CD4-positive, alpha-beta T cell treated with Interleukin-2 at 100 ng/mL for 4 hours (primary cell): ENCODE measurements around the gene TAF11L4.
A peak's percentile ranks its signal among the peaks of the same experiment; 100 is the strongest.
"Not testable (repeated sequence)": the region's sequence is repeated elsewhere in the genome, so short reads cannot be mapped to it uniquely, and the experiment has no call there.

ENCODE experiments used
- DNase-seq: peaks from one replicate; pipeline ENCODE4 v3.0.0-alpha.2; 2020; ENCODE audit warnings: low spot score

The TAF11L4 gene

DNA sequence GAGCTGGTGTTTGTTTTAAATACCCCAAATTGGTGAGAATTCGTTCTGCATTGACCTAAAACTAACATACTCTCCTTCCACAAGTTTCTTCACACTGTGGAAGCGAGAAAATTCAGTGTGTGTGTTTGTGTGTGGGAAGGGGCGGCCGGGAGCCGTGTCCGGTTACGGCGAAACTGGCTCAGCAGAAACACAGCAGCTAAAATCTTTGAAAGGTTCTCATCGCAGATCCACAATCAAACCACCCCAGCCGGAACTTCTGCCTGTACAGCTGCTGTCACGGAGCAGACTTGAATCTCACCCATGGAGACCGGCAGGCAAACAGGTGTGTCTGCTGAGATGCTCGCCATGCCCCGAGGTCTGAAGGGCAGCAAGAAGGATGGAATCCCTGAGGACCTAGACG, at the start of gene TAF11L4:
Gene TAF11L4, plus strand, starts transcription at position 301 of the 400 bp plus-strand sequence.
- DNase-seq: not testable (repeated sequence)

GRCh38 chr5:17475064-17475463, 46.5 kb upstream of the TAF11L4 start:
- not testable (repeated sequence) for DNase-seq

GRCh38 chr5:17477043-17477442, 44.6 kb upstream of the TAF11L4 start:
- DNase-seq: no peak

DNA sequence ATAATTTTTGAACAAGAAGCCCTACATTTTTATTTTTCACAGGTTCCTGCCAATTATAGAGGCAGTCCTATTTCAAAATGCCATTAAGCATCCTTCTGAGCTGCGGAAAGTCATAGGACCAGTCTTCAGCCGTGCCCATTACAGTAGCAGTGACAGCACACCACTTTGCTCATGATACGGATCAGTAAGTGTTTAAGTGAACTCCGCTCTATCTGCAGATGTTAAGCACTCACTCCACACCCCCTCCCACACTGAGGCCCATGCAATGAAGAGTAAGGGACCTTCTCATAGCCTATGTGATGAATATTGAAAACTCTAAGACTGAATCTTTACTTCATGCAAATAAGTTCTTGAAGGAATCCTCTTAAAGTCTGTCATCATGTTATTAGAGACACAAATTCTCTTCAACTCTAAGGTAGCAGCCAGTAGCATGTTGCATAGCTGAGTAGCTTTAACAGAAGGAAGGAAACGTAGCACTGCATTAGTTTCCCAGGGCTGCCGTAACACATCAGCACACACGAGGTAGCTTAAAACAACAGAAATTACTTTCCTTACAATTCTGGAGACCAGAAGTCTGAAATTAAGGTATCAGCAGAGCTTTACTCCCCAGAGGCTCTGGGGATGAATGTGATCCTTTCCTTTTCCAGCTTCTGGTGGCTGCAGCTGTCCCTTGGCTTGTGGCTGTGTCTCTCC, 43.9 kb upstream of the TAF11L4 start:
- no peak for DNase-seq

- DNase-seq: no peak
Measured at GRCh38 chr5:17481378-17481777, 40.2 kb upstream of the TAF11L4 start.

DNA sequence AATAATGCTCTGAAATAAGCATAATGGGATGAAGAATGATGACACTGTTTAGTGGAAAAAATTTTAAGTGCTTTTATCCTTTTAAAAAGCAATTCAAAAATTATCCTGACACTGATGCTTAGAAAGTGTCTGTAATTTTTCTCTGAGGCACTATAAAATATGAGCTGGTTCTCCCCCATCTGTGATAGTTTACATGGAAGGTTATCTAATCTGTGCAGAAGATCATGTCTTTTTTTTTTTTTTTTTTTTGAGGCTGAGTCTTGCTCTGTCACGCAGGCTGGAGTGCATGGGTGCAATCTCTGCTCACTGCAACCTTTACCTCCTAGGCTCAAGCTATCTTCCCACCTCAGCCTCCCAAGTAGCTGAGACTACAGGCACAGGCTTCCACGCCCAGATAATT, 38.8 kb upstream of the TAF11L4 start:
- no peak for DNase-seq

DNA sequence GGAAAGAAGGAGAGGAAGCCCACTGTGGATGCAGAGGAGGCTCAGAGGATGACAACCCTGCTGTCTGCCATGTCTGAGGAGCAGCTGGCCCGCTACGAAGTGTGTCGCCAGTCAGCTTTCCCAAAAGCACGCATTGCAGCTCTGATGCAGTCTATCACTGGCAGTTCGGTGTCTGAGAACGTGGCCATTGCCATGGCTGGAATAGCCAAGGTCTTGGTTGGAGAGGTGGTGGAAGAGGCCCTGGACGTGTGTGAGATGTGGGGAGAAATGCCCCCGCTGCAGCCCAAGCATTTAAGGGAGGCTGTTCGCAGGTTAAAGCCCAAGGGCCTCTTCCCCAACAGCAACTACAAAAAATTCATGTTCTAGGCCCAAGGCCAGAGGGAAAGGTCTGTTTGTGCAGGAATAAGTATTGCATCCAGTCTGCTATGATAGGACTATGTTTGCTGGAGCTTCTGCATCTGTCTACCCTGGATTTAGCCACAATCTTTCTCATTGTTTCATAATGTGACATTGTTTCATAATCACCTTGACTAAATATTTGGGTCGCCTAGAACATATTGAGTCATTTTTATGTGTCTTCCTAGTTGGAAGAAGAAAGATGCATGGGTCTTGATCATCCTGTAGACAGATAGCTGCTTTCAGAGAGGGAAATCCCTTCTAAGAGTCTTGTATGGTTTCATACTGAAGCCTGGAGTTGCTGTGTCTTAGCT, 35.0 kb upstream of the TAF11L4 start:
- DNase-seq: not testable (repeated sequence)

GRCh38 chr5:17487174-17487512, 34.5 kb upstream of the TAF11L4 start:
- DNase-seq: no peak

DNA sequence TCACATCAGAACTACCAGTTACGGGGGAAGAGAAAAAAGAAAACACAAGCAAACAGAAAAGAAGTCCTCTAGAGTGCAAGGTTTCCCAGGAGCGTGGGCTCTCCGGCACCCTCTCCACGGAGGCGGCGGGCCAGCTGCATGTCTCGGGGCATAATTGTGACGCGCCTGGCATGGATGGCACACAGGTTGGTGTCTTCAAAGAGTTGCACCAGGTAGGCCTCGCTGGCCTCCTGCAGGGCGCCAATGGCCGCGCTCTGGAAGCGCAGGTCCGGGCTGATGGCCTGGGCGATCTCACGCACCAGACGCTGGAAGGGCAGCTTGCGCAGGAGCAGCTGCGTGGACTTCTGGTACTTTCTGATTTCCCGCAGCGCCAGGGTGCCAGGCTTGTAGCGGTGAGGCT, 30.3 kb upstream of the TAF11L4 start:
- DNase-seq: not testable (repeated sequence)

- no peak for DNase-seq
Measured at GRCh38 chr5:17492770-17493169, 28.8 kb upstream of the TAF11L4 start.

GRCh38 chr5:17497446-17497845, 24.2 kb upstream of the TAF11L4 start:
- DNase-seq: no peak

DNA sequence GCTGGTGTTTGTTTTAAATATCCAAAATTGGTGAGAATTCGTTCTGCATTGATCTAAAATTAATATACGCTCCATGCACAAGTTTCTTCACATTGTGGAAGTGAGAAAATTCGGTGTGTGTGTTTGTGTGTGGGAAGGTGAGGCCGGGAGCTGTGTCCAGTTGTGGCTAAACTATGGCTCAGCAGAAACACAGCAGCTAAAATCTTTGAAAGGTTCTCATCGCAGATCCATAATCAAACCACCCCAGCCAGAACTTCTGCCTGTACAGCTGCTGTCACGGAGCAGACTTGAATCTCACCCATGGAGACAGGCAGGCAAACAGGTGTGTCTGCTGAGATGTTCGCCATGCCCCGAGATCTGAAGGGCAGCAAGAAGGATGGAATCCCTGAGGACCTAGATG, 23.7 kb upstream of the TAF11L4 start, which contains the start of gene TAF11L2:
Gene TAF11L2, plus strand, starts transcription at position 301 of the 400 bp plus-strand sequence.
- not testable (repeated sequence) for DNase-seq

DNA sequence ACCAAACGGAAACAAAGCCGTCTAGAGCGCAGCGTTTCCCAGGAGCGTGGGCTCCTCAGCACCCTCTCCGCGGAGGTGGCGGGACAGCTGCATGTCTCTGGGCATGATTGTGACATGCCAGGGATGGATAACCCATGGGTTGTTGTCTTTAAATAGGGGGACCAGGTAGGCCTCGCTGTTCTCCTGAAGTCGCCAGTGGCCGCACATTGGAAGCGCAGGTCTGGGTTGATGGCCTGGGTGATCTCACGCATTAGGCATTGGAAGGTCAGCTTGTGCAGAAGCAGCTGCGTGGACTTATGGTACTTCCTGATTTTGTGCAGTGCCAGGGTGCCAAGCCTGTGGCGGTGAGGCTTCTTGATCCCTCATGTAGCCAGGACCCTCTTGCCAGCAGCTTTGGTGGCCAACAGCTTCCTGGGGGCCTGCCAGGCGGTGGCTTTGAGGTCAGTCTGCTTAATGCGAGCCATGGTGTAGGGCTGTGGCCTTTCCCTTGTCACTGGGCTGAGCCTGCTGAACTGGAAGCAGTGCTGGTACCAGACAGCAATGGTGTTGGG, 9.8 kb upstream of the TAF11L4 start:
- no peak for DNase-seq

DNA sequence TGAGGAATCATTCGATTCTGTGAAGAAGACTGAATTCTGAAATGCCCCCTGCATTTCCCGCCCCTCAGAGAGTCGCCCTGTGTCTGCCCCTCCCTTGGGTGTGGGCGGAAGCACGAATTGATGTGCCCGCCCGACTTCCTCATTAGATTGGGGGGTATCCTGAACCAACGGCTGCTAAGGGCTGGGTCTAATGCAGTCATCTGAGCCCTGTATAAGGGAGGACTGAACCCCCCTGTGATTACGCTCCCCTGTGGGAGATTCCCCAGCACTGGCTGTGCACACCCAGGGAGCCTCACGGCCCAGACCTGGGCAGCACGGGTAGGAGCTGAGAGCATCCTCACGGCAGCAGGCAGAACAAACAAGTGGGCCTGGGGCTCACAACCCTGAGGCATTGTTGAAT, 4.1 kb upstream of the TAF11L4 start:
- DNase-seq: not testable (repeated sequence)

- DNase-seq: not testable (repeated sequence)
Measured at GRCh38 chr5:17518067-17518466, 3.5 kb upstream of the TAF11L4 start, which contains the start of gene TAF11L3. TAF11L3 (plus strand) TSS chr5:17518367.

GRCh38 chr5:17519508-17519907, 2.1 kb upstream of the TAF11L4 start:
- DNase-seq: not testable (repeated sequence)

- not testable (repeated sequence) for DNase-seq
Measured at GRCh38 chr5:17524935-17525334, 3.3 kb downstream of the TAF11L4 start, which contains the start of gene TAF11L5. TAF11L5 (plus strand) TSS chr5:17525235.

DNA sequence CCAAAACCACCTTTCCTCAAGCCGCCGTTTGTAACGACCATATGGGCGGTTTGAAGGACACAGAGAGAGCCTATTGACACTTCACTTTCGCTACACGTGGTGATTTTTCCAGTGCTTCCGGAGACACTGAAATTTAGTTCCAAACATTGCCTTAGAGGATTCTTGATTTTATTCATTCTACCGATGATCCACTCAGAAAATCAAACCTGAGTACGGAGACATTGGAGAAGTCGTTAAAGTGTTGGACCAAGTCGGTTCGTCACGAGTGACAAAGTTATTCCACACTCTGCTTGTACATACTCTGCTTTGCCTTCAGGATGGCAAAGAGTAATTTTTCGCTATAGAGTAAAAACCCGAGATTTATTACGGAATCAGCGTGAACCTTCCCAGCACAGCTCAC, 4.9 kb downstream of the TAF11L4 start:
- DNase-seq: peak; percentile 30

DNA sequence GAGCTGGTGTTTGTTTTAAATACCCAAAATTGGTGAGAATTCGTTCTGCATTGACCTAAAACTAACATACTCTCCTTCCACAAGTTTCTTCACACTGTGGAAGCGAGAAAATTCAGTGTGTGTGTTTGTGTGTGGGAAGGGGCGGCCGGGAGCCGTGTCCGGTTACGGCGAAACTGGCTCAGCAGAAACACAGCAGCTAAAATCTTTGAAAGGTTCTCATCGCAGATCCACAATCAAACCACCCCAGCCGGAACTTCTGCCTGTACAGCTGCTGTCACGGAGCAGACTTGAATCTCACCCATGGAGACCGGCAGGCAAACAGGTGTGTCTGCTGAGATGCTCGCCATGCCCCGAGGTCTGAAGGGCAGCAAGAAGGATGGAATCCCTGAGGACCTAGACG, 6.8 kb downstream of the TAF11L4 start, which contains the start of gene TAF11L6:
Gene TAF11L6, plus strand, starts transcription at position 301 of the 400 bp plus-strand sequence.
- not testable (repeated sequence) for DNase-seq
